GM10266 (cell line): ENCODE data around the gene RUBCNL.

ENCODE experiments used
- DNase-seq: peaks from one replicate; pipeline ENCODE4 v3.0.0; 2012; ENCODE audit errors: extremely low spot score
- TF ChIP-seq, protein P1 (sequence below): IDR thresholded peaks from 2 replicates; pipeline ENCODE4 v1.5.1; 2012; ENCODE audit warnings: mild to moderate bottlenecking, low read depth; ENCODE audit not compliant: control insufficient read depth, insufficient read depth; ENCODE audit errors: missing control alignments

RUBCNL gene

GRCh38 chr13:46359714-46360113, 27.3 kb downstream of the RUBCNL start:
- DNase-seq: no peak
- TF ChIP-seq, protein P1, sequence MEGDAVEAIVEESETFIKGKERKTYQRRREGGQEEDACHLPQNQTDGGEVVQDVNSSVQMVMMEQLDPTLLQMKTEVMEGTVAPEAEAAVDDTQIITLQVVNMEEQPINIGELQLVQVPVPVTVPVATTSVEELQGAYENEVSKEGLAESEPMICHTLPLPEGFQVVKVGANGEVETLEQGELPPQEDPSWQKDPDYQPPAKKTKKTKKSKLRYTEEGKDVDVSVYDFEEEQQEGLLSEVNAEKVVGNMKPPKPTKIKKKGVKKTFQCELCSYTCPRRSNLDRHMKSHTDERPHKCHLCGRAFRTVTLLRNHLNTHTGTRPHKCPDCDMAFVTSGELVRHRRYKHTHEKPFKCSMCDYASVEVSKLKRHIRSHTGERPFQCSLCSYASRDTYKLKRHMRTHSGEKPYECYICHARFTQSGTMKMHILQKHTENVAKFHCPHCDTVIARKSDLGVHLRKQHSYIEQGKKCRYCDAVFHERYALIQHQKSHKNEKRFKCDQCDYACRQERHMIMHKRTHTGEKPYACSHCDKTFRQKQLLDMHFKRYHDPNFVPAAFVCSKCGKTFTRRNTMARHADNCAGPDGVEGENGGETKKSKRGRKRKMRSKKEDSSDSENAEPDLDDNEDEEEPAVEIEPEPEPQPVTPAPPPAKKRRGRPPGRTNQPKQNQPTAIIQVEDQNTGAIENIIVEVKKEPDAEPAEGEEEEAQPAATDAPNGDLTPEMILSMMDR: no peak

DNA sequence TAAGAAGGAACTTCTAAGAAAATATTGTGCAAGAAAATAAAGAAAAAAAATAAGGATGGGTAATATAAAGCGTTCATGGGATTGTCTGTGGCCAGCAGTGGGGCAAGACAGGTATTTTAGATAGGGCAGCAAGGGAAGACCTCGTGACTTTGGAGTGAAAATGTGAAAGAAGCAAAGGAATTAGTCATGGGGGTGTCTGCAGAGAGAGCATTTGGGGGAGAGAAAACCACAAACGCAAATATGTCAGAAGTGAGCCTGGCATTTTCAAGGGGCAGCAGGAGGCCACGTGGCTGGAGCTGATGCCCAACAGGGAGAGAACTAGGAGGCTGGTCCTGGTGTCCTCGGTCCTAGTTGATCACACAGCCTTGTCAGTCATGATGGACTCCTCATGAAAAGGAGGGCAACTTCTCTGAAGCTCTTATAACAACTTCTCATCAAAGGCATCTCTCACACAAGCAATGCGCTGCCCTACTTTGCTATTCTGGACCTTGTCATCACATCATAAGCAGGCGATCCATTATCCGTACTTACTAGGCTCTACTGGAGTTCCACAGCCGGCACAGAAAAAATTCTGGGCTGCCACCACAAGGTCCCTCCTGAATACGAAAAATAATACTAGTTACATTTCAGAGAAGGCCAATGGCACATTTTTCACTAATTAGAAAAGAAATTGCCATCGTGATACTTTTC, 31.0 kb downstream of the RUBCNL start:
- no peak for DNase-seq
- TF ChIP-seq, protein P1: no peak

DNA sequence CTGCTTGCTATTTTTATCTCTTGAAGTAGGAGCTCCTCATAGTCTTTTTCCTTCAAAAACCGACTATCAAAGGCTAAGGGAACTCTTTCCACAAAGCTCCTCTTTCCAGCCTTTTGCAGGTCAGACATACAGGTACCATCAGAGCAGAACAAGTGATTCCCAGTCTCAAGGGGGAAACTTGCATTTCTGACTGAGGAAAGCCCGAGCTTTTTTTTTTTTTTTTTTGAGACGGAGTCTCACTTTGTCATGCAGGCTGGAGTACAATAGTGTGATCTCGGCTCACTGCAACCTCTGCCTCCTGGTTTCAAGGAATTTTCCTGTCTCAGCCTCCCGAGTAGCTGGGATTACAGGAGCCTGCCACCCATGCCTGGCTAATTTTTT, 32.0 kb downstream of the RUBCNL start:
- TF ChIP-seq, protein P1: no peak
- DNase-seq: no peak

- no peak for DNase-seq
- TF ChIP-seq, protein P1: no peak
Observed at GRCh38 chr13:46354156-46355087, 32.6 kb downstream of the RUBCNL start.

GRCh38 chr13:46352805-46353204, 34.2 kb downstream of the RUBCNL start:
- no peak for DNase-seq
- TF ChIP-seq, protein P1: no peak

- DNase-seq: no peak
Observed at GRCh38 chr13:46350003-46350402, 37.0 kb downstream of the RUBCNL start.

GRCh38 chr13:46348961-46349360, 38.1 kb downstream of the RUBCNL start:
- TF ChIP-seq, protein P1: no peak

More at GRCh38 chr13:46350003-46350402, 37.0 kb downstream of the RUBCNL start:
- TF ChIP-seq, protein P1: no peak

More at GRCh38 chr13:46348961-46349360, 38.1 kb downstream of the RUBCNL start:
- no peak for DNase-seq
